ENCODE results near the gene PHLPP2.

- TF ChIP-seq CTCF (IDR thresholded peaks at IDR 0.05) (no peak), EP300 (IDR thresholded peaks at IDR 0.05) (no peak), POLR2AphosphoS5 (IDR thresholded peaks at IDR 0.05) (no peak)
Observed at GRCh38 chr16:71761097-71761496, 36.6 kb upstream of the PHLPP2 start.

Data from gastroesophageal sphincter (tissue), 3 donors.